GM19455 (cell line): ENCODE data around the gene UNK.

Experiments
- ATAC-seq: cut with Tn5 transposase; IDR thresholded peaks from one replicate; pipeline ENCODE4 v1.9.1; 2021; ENCODE audit not compliant: unreplicated experiment

UNK gene

GRCh38 chr17:75832164-75832651, 47.6 kb downstream of the UNK start:
- ATAC-seq: no peak

- no peak for ATAC-seq
Measured at GRCh38 chr17:75832652-75833400, 48.2 kb downstream of the UNK start.

- no peak for ATAC-seq
Measured at GRCh38 chr17:75834279-75834920, 49.8 kb downstream of the UNK start.

- no peak for ATAC-seq
Measured at GRCh38 chr17:75834928-75835653, 50.5 kb downstream of the UNK start.

GRCh38 chr17:75835654-75835987, 51.0 kb downstream of the UNK start:
- ATAC-seq: no peak

GRCh38 chr17:75836605-75837004, 52.0 kb downstream of the UNK start:
- no peak for ATAC-seq

GRCh38 chr17:75837899-75838298, 53.3 kb downstream of the UNK start:
- ATAC-seq: no peak

GRCh38 chr17:75838410-75838809, 53.8 kb downstream of the UNK start:
- ATAC-seq: no peak

GRCh38 chr17:75839942-75840798, 55.6 kb downstream of the UNK start:
- no peak for ATAC-seq

- no peak for ATAC-seq
Measured at GRCh38 chr17:75840799-75841164, 56.2 kb downstream of the UNK start.

GRCh38 chr17:75842411-75842810, 57.8 kb downstream of the UNK start:
- ATAC-seq: no peak

GRCh38 chr17:75842963-75843576, 58.5 kb downstream of the UNK start:
- no peak for ATAC-seq

GRCh38 chr17:75843577-75844529, 59.2 kb downstream of the UNK start, which contains the start of gene UNC13D:
UNC13D (minus strand) TSS chr17:75844404; CDS start chr17:75844337, 67 bp downstream.
- peak; percentile 14 for ATAC-seq

- peak; percentile 18 for ATAC-seq
Measured at GRCh38 chr17:75844530-75845057, 60.0 kb downstream of the UNK start.

GRCh38 chr17:75845058-75845711, 60.6 kb downstream of the UNK start:
- peak; percentile 67 for ATAC-seq

GRCh38 chr17:75845933-75846691, 61.5 kb downstream of the UNK start:
- no peak for ATAC-seq

GRCh38 chr17:75846692-75847613, 62.3 kb downstream of the UNK start:
- no peak for ATAC-seq
